Vagina (tissue), 2 donors: ENCODE data around the gene DHFR2.

ENCODE experiments used
- CTCF ChIP-seq, 3 experiments: fragments of 450-650 bp in 2 of 3; fragments of 200-600 bp in 1 of 3; sonication (generic) in 1 of 3; IDR thresholded peaks; one replicate each; pipeline ENCODE4 v1.5.1; 2017 to 2019; ENCODE audit warnings: antibody characterized with exemption in 3 of 3, mild to moderate bottlenecking in 2 of 3, moderate library complexity in 2 of 3
- POLR2A ChIP-seq, 2 donors: fragments of 450-650 bp; IDR thresholded peaks; one replicate each; pipeline ENCODE4 v1.6.1; 2017; ENCODE audit warnings: antibody characterized with exemption in 2 of 2, mild to moderate bottlenecking in 2 of 2, moderate library complexity in 2 of 2
- POLR2AphosphoS5 ChIP-seq, 2 donors: sonication (generic); formaldehyde crosslinking; IDR thresholded peaks; one replicate each; pipeline ENCODE4 v1.9.0; 2017; ENCODE audit warnings: antibody characterized with exemption in 2 of 2, mild to moderate bottlenecking in 2 of 2, low read depth in 1 of 2; ENCODE audit not compliant: insufficient read depth in 1 of 2

GRCh38 chr3:94063496-94064119 lies 892 bp upstream of the DHFR2 start:
- TF ChIP-seq CTCF (IDR thresholded peaks at IDR 0.05), result no peak
- TF ChIP-seq POLR2A (IDR thresholded peaks at IDR 0.05), result no peak
- no peak for TF ChIP-seq POLR2AphosphoS5 (IDR thresholded peaks at IDR 0.05; ENCODE audit: insufficient read depth in 1 of 2, low read depth in 1 of 2)
